Ascending aorta (tissue), 2 donors: Measurements from ENCODE around the gene FGGY. TPM values are rescaled to one million over a fixed set of nuclear protein-coding genes. Genes with fewer than 3 reads are reported as not detected.

ENCODE experiments used
- DNase-seq, 2 donors: peaks; one replicate each; pipeline ENCODE4 v3.0.0-alpha.2; 2019; ENCODE audit warnings: low spot score in 2 of 2
- H3K27ac ChIP-seq, 2 donors: fragments of 200-600 bp; sonication (generic); one replicate each; pipeline ENCODE4 v1.5.1; 2016 to 2017; ENCODE audit warnings: mild to moderate bottlenecking in 1 of 2
- H3K27me3 ChIP-seq: fragments of 200-600 bp; sonication (generic); one replicate; pipeline ENCODE4 v1.5.1; 2017
- H3K36me3 ChIP-seq, 2 donors: fragments of 200-600 bp; sonication (generic); one replicate each; pipeline ENCODE4 v1.5.1; 2016
- H3K4me1 ChIP-seq, 2 donors: fragments of 200-600 bp; sonication (generic); one replicate each; pipeline ENCODE4 v1.5.1; 2016 to 2017; ENCODE audit warnings: mild to moderate bottlenecking in 1 of 2
- H3K4me3 ChIP-seq, 2 donors: fragments of 200-600 bp; sonication (generic); one replicate each; pipeline ENCODE4 v1.5.1; 2016 to 2017; ENCODE audit warnings: mild to moderate bottlenecking in 1 of 2
- H3K9me3 ChIP-seq, 2 donors: fragments of 200-600 bp; sonication (generic); one replicate each; pipeline ENCODE4 v1.5.1; 2016
- CTCF ChIP-seq, 3 experiments: fragments of 200-600 bp in 2 of 3; fragments of 450-650 bp in 1 of 3; sonication (generic) in 2 of 3; IDR thresholded peaks; one replicate each; pipeline ENCODE4 v1.5.1; 2016 to 2019; ENCODE audit warnings: antibody characterized with exemption in 3 of 3, mild to moderate bottlenecking in 1 of 3, moderate library complexity in 1 of 3
- intact Hi-C: fragments of 100-400 bp; cut with DNase I; formaldehyde crosslinking; loops from one replicate; pipeline ENCODE4 v1.15.1; 2023
- total RNA-seq: library from RNA; depleted of rRNA; stranded (reverse); fragments of >200 nt; gene quantifications from one replicate; pipeline ENCODE4 v1.1.0, GENCODE V29; 2016

FGGY gene
- total RNA-seq, 1 donor from 2014 or later = 7.0 TPM

GRCh38 chr1:59484096-59484495, 187.2 kb downstream of the FGGY start:
- TF ChIP-seq CTCF (IDR thresholded peaks at IDR 0.05) = no peak
- no peaks in the 10 kb centered on the region for H3K36me3 ChIP-seq
- no peaks in the 10 kb centered on the region for H3K9me3 ChIP-seq
- no peak overlapping the region for H3K4me3 ChIP-seq
- intact Hi-C loops = no loop called here
- no peaks in the 10 kb centered on the region for H3K27me3 ChIP-seq
- no peak overlapping the region for H3K27ac ChIP-seq
- DNase-seq = no peak
- H3K4me1 ChIP-seq = no peaks in the 10 kb centered on the region

- Histone ChIP-seq H3K4me3 (no peak overlapping the region), H3K9me3 (no peaks in the 10 kb centered on the region), H3K4me1 (no peaks in the 10 kb centered on the region), H3K27ac (no peak overlapping the region), H3K36me3 (no peaks in the 10 kb centered on the region), H3K27me3 (no peaks in the 10 kb centered on the region)
- DNase-seq = no peak
- intact Hi-C loops = no loop called here
- TF ChIP-seq CTCF (IDR thresholded peaks at IDR 0.05) = no peak
Measured at GRCh38 chr1:59485171-59485570, 188.3 kb downstream of the FGGY start.

GRCh38 chr1:59485949-59486348, 189.1 kb downstream of the FGGY start:
- no peaks in the 10 kb centered on the region for H3K27me3 ChIP-seq
- TF ChIP-seq CTCF (IDR thresholded peaks at IDR 0.05) = no peak
- DNase-seq = no peak
- intact Hi-C loops = no loop called here
- no peak overlapping the region for H3K4me3 ChIP-seq
- no peaks in the 10 kb centered on the region for H3K36me3 ChIP-seq
- H3K27ac ChIP-seq = no peak overlapping the region
- H3K4me1 ChIP-seq = no peaks in the 10 kb centered on the region
- no peaks in the 10 kb centered on the region for H3K9me3 ChIP-seq

- Histone ChIP-seq H3K27me3 (no peaks in the 10 kb centered on the region), H3K4me1 (no peaks in the 10 kb centered on the region), H3K36me3 (no peaks in the 10 kb centered on the region), H3K4me3 (no peak overlapping the region), H3K9me3 (no peaks in the 10 kb centered on the region), H3K27ac (no peak overlapping the region)
- intact Hi-C loops = no loop called here
- no peak for DNase-seq
- no peak for TF ChIP-seq CTCF (IDR thresholded peaks at IDR 0.05)
Measured at GRCh38 chr1:59486615-59487014, 189.7 kb downstream of the FGGY start.

GRCh38 chr1:59487335-59488031, 190.6 kb downstream of the FGGY start:
- Histone ChIP-seq H3K27ac (no peak overlapping the region), H3K4me1 (no peaks in the 10 kb centered on the region), H3K4me3 (no peak overlapping the region), H3K36me3 (no peaks in the 10 kb centered on the region), H3K9me3 (no peaks in the 10 kb centered on the region), H3K27me3 (no peaks in the 10 kb centered on the region)
- no peak for DNase-seq
- no peak for TF ChIP-seq CTCF (IDR thresholded peaks at IDR 0.05)
- intact Hi-C loops = no loop called here

GRCh38 chr1:59492500-59492899, 195.6 kb downstream of the FGGY start:
- TF ChIP-seq CTCF (IDR thresholded peaks at IDR 0.05) = no peak
- Histone ChIP-seq H3K36me3 (no peaks in the 10 kb centered on the region), H3K4me1 (no peaks in the 10 kb centered on the region), H3K4me3 (no peak overlapping the region), H3K9me3 (no peaks in the 10 kb centered on the region), H3K27me3 (no peaks in the 10 kb centered on the region), H3K27ac (no peak overlapping the region)
- intact Hi-C loops = no loop called here
- DNase-seq = no peak
